Activated CD4-positive, alpha-beta T cell treated with anti-CD3 and anti-CD28 coated beads, Interleukin-2, amount 50 U/mL, for 4 hours (primary cell): ENCODE measurements around the gene PRR20E.
"Not testable (repeated sequence)": the region's sequence is repeated elsewhere in the genome, so short reads cannot be mapped to it uniquely, and the experiment has no call there.

Experiments
- DNase-seq, 2 experiments: peaks; one replicate each; pipeline ENCODE4 v3.0.0-alpha.2; 2020

Gene PRR20E

DNA sequence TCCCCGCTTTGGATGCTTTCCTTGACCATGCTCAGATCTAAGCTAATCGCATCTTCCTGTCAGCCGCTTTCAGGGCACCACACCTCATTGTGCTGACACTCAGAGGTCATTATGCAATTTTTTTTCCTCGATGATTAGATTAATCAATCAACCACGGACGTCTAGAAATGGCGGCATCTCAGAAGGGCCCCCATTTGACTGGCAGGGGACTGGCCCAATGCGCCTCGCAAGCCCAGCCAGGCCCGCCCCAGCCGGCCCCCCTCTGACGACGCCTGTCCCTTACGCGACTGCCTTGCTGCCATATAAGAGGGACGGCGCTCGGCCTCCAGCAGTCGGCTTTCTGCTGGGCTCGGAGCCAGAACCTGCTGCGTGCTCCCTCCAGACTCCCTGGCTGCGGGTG is at the start of gene PRR20E:
TSS of gene PRR20E (plus strand) at position 301 of the 400 bp plus-strand sequence. CDS start 387 bp downstream, outside the sequence.
- not testable (repeated sequence) for DNase-seq

GRCh38 chr13:57123681-57124080 is 43.3 kb upstream of the PRR20E start:
- DNase-seq, result no peak

DNA sequence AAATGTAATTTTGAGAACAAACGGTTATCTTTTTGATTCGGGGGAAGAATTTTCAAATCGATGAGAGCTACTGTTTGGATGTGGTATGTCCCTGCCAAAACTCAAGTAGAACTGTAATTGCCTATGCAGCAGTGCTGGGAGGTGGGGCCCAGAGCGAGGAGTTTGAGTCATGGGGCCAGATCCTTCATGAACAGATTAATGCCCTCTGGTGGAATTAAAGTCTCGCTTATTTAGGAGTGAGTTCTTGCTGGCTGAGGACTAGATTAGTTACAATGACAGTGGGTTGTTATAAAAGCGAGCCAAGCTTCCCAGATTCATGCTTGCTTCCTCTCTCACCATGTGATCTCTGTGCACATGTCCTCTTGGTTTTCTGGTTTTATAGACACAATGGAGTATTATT is 38.1 kb upstream of the PRR20E start:
- DNase-seq, result no peak

GRCh38 chr13:57136093-57136492 is 30.9 kb upstream of the PRR20E start:
- no peak for DNase-seq

DNA sequence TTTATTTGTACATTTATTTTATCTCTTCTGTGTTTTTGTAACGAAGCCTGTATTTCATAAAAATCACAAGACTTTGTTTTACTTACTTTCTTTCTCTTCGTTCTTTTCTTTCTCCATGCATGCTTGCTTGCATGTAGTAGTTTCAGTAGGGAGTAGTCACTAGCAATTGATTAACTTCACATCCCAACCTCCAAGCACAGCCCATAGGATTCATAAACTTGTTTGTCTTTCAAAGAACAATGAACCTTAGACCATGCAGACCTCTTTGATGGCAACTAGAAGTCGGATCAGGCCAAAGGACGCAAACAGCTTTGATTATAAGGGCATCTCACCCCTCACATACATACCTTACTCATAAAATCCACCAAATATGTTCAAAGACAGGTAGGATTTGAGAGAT is 29.4 kb upstream of the PRR20E start:
- no peak for DNase-seq

- DNase-seq, result no peak
These were observed 28.0 kb upstream of the PRR20E start for GRCh38 chr13:57138988-57139387.

DNA sequence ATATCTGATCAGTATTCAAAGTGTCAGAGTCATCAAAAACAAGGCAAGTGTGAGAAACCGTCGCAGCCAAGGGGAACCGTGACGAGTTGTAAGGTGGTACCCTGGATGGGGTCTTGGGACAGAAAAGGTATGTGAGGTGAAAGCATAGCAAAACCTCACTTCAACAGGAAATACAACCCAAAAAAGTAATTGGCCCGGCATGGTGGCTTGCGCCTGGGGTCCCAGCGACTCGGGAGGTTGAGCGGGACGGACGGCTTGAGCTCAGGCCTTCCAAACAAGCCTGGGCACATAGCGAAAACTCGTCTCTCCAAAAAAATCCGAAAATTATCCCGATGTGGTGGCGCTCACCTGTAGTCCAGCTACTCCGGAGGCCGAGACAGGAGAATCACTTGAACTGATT is 27.2 kb upstream of the PRR20E start:
- not testable (repeated sequence) for DNase-seq

DNA sequence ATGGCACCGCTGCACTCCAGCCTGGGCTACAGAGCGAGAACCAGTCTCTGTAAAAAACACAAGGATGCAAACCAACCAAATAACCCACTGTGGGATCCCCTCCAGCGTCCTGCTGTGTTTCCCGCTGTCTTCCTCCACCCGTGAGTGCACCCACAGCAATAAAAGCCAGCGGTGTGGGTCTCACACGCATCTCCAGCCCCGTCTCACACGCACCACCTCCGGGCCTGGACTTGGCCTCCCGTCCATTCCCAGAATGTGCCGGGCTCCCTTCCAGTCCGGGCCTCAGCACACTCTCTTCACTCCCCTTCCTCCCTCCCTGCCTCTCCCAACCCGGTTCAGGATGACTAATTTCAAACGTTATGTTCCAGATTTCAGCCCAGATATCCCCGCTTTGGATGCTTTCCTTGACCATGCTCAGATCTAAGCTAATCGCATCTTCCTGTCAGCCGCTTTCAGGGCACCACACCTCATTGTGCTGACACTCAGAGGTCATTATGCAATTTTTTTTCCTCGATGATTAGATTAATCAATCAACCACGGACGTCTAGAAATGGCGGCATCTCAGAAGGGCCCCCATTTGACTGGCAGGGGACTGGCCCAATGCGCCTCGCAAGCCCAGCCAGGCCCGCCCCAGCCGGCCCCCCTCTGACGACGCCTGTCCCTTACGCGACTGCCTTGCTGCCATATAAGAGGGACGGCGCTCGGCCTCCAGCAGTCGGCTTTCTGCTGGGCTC is 26.6 kb upstream of the PRR20E start, which contains the start of gene PRR20A:
TSS of gene PRR20A (plus strand) at position 684 of the 734 bp plus-strand sequence. CDS start 387 bp downstream, outside the sequence.
- not testable (repeated sequence) for DNase-seq

DNA sequence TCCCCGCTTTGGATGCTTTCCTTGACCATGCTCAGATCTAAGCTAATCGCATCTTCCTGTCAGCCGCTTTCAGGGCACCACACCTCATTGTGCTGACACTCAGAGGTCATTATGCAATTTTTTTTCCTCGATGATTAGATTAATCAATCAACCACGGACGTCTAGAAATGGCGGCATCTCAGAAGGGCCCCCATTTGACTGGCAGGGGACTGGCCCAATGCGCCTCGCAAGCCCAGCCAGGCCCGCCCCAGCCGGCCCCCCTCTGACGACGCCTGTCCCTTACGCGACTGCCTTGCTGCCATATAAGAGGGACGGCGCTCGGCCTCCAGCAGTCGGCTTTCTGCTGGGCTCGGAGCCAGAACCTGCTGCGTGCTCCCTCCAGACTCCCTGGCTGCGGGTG is 19.8 kb upstream of the PRR20E start, which contains the start of gene PRR20B:
TSS of gene PRR20B (plus strand) at position 301 of the 400 bp plus-strand sequence. CDS start 387 bp downstream, outside the sequence.
- DNase-seq, result not testable (repeated sequence)

GRCh38 chr13:57148106-57148505 is 18.9 kb upstream of the PRR20E start:
- DNase-seq, result not testable (repeated sequence)

DNA sequence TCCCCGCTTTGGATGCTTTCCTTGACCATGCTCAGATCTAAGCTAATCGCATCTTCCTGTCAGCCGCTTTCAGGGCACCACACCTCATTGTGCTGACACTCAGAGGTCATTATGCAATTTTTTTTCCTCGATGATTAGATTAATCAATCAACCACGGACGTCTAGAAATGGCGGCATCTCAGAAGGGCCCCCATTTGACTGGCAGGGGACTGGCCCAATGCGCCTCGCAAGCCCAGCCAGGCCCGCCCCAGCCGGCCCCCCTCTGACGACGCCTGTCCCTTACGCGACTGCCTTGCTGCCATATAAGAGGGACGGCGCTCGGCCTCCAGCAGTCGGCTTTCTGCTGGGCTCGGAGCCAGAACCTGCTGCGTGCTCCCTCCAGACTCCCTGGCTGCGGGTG is 13.2 kb upstream of the PRR20E start, which contains the start of gene PRR20C:
TSS of gene PRR20C (plus strand) at position 301 of the 400 bp plus-strand sequence. CDS start 387 bp downstream, outside the sequence.
- DNase-seq, result not testable (repeated sequence)

DNA sequence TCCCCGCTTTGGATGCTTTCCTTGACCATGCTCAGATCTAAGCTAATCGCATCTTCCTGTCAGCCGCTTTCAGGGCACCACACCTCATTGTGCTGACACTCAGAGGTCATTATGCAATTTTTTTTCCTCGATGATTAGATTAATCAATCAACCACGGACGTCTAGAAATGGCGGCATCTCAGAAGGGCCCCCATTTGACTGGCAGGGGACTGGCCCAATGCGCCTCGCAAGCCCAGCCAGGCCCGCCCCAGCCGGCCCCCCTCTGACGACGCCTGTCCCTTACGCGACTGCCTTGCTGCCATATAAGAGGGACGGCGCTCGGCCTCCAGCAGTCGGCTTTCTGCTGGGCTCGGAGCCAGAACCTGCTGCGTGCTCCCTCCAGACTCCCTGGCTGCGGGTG is 6.7 kb upstream of the PRR20E start, which contains the start of gene PRR20D:
TSS of gene PRR20D (plus strand) at position 301 of the 400 bp plus-strand sequence. CDS start 387 bp downstream, outside the sequence.
- DNase-seq, result not testable (repeated sequence)

DNA sequence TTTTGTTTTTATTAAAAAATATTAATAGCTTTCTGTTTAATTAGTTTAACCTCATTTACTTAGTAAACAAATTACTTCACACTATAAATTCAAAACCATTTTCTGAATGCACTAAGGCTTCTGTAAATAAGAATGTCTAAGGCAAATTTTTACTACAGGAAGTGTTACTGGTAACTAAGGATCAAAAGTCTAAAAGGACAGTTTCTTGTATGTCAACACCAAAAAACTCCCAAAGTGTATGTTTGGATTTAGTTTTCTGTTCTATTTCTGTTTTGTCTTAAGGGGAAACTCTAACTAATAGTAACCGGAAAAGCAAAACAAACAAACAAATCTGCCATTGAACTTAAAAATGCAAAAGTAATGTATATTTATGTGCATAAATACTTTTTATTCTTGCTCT is 24.7 kb downstream of the PRR20E start:
- no peak for DNase-seq

GRCh38 chr13:57212989-57213388 is 46.0 kb downstream of the PRR20E start:
- DNase-seq, result no peak
